Measurements from ENCODE around the gene CELF3.
A peak's percentile ranks its signal among the peaks of the same experiment; 100 is the strongest.

CELF3 gene

GRCh38 chr1:151708891-151709290 is 7.7 kb downstream of the CELF3 start:
- DNase-seq (ENCODE audit: low read depth in 2 of 2), result no peak
- TF ChIP-seq CTCF (IDR thresholded peaks at IDR 0.05; ENCODE audit: low read depth, low read length), result no peak
- no peak overlapping the region for H3K4me3 ChIP-seq (replicated peaks in 1 of 2; ENCODE audit: low read depth in 2 of 2, low read length in 2 of 2)

- no peak for TF ChIP-seq CTCF (IDR thresholded peaks at IDR 0.05; ENCODE audit: low read depth, low read length)
- no peak for DNase-seq (ENCODE audit: low read depth in 2 of 2)
- H3K4me3 ChIP-seq (replicated peaks in 1 of 2; ENCODE audit: low read depth in 2 of 2, low read length in 2 of 2), result no peak overlapping the region
These were observed 9.0 kb downstream of the CELF3 start for GRCh38 chr1:151707541-151708065.

- H3K4me3 ChIP-seq (replicated peaks in 1 of 2; ENCODE audit: low read depth in 2 of 2, low read length in 2 of 2), result no peak overlapping the region
- DNase-seq (ENCODE audit: low read depth in 2 of 2), result no peak
- no peak for TF ChIP-seq CTCF (IDR thresholded peaks at IDR 0.05; ENCODE audit: low read depth, low read length)
These were observed 9.9 kb downstream of the CELF3 start for GRCh38 chr1:151706464-151707415.

- no peak for TF ChIP-seq CTCF (IDR thresholded peaks at IDR 0.05; ENCODE audit: low read depth, low read length)
- no peak overlapping the region for H3K4me3 ChIP-seq (replicated peaks in 1 of 2; ENCODE audit: low read depth in 2 of 2, low read length in 2 of 2)
- DNase-seq (ENCODE audit: low read depth in 2 of 2), result peak in 1 of 2 donors; percentile 27
These were observed 10.7 kb downstream of the CELF3 start for GRCh38 chr1:151705753-151706463.

- DNase-seq (ENCODE audit: low read depth in 2 of 2), result no peak
- no peak for TF ChIP-seq CTCF (IDR thresholded peaks at IDR 0.05; ENCODE audit: low read depth, low read length)
These were observed 11.5 kb downstream of the CELF3 start for GRCh38 chr1:151705146-151705545.

GRCh38 chr1:151704246-151704645 is 12.4 kb downstream of the CELF3 start:
- no peak for DNase-seq (ENCODE audit: low read depth in 2 of 2)
- no peak overlapping the region for H3K4me3 ChIP-seq (replicated peaks in 1 of 2; ENCODE audit: low read depth in 2 of 2, low read length in 2 of 2)
- no peak for TF ChIP-seq CTCF (IDR thresholded peaks at IDR 0.05; ENCODE audit: low read depth, low read length)

More at GRCh38 chr1:151705146-151705545, 11.5 kb downstream of the CELF3 start:
- no peak overlapping the region for H3K4me3 ChIP-seq (replicated peaks in 1 of 2; ENCODE audit: low read depth in 2 of 2, low read length in 2 of 2)

Measured in cardiac fibroblast (primary cell).